ENCODE results near the gene TRIO.
"Not testable (repeated sequence)": the region's sequence is repeated elsewhere in the genome, so short reads cannot be mapped to it uniquely, and the experiment has no call there.

Gene TRIO

DNA sequence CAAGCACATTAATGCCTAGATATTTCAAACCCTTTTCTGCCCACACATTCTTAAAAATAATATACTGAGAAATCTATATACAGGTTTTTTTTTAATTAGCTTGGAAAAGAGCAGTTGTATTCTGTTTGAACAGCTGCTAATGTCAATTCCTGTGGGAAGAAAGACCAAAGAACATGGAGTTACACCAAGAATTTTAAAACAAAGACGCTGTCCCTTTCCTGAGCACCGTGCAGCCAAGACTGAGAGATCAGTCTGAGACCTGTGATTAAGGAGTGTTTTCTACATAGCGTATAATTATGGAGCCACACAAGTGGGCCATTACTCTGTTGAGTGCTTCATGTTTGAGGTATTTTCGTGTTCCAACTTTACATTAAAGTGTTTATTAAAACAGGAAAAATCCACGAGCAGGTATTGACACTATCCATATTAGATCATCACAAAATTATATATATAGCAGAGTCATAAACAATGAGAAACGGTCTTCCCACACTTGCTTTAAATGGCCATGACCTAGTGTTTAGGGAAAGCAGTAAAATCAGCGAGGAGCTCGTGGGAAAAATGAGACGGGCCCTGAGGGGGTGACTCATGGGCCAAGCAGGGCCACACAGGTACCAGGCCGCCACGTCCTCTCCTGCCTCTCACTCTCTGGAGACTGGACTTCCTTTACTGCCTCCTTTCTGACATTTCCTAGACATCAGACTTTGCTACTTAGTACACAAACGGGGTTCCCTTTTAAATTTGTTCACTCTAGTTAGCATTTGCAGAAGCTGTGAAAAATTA, 285.4 kb downstream of the TRIO start:
- TF ChIP-seq, protein P1, sequence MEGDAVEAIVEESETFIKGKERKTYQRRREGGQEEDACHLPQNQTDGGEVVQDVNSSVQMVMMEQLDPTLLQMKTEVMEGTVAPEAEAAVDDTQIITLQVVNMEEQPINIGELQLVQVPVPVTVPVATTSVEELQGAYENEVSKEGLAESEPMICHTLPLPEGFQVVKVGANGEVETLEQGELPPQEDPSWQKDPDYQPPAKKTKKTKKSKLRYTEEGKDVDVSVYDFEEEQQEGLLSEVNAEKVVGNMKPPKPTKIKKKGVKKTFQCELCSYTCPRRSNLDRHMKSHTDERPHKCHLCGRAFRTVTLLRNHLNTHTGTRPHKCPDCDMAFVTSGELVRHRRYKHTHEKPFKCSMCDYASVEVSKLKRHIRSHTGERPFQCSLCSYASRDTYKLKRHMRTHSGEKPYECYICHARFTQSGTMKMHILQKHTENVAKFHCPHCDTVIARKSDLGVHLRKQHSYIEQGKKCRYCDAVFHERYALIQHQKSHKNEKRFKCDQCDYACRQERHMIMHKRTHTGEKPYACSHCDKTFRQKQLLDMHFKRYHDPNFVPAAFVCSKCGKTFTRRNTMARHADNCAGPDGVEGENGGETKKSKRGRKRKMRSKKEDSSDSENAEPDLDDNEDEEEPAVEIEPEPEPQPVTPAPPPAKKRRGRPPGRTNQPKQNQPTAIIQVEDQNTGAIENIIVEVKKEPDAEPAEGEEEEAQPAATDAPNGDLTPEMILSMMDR (IDR thresholded peaks at IDR 0.05; ENCODE audit: low read depth, low read length): no peak
- DNase-seq (ENCODE audit: low read depth in 2 of 2): peak in 1 of 2 donors; percentile 80
- H3K4me3 ChIP-seq (replicated peaks in 1 of 2; ENCODE audit: low read depth in 2 of 2, low read length in 2 of 2): no peak overlapping the region

DNA sequence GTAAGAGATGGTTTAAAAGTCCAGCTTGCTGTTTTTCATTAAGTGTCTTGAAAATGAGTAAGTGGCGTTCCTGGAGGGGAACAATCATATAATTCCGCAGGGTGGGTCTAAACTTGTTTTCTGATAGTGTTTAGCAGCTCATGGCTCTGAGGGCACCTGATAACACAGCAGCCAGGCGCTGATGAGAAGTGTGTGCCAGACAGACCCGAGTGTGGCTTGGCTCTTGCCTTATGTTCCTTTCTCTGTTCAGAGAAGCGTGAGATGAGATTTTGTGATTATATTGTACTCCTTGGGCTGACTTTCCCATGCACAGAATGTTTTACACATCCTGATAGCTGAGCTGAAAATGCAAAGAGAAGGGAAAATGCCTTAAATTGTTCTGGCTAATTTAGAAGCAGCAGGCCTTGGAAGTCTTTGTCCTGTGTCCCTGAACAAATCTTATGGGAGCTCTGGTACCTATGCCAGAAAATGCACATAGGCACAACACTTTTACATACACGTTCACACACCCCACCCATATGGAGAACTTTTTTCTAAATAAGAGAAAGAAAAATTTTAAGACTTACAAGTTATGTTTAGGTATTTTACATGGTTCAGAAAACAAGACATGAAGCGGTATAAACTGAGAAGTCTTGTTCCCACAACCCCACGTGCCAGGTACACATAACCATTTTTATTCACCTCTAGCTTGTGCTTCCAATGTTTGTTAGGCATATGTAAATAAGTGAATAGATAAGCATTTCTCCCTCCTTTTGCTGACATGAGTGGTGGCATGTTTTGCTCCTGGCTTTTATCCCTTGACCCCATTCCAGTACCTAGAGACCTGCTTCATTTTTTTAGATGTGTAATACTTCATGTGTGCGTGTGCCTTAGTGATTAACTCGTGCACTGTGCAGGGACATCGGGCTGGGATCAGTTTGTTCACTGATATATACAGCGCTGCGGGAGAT, 286.2 kb downstream of the TRIO start:
- TF ChIP-seq, protein P1 (IDR thresholded peaks at IDR 0.05; ENCODE audit: low read depth, low read length): no peak
- no peak overlapping the region for H3K4me3 ChIP-seq (replicated peaks in 1 of 2; ENCODE audit: low read depth in 2 of 2, low read length in 2 of 2)
- DNase-seq (ENCODE audit: low read depth in 2 of 2): no peak

DNA sequence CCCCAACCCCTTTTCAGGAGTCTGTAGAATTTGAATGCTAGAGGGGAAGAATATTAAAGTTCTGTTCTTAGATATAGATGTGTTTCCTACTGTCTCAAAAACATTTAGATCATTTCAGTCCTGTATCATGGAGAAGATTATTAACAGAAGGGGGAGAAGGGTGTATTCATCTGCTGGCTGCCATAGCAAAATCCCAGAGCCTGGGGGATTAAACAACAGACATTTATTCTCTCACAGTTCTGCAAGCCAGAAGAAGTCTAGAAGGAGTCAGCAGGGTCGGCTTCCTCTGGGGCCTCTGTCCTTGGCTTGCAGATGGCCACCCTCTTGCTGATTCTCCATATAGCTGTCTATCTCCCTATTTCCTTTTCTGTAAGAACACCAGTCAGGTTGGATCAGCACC, 288.4 kb downstream of the TRIO start:
- TF ChIP-seq, protein P1 (IDR thresholded peaks at IDR 0.05; ENCODE audit: low read depth, low read length): no peak
- no peak for DNase-seq (ENCODE audit: low read depth in 2 of 2)

DNA sequence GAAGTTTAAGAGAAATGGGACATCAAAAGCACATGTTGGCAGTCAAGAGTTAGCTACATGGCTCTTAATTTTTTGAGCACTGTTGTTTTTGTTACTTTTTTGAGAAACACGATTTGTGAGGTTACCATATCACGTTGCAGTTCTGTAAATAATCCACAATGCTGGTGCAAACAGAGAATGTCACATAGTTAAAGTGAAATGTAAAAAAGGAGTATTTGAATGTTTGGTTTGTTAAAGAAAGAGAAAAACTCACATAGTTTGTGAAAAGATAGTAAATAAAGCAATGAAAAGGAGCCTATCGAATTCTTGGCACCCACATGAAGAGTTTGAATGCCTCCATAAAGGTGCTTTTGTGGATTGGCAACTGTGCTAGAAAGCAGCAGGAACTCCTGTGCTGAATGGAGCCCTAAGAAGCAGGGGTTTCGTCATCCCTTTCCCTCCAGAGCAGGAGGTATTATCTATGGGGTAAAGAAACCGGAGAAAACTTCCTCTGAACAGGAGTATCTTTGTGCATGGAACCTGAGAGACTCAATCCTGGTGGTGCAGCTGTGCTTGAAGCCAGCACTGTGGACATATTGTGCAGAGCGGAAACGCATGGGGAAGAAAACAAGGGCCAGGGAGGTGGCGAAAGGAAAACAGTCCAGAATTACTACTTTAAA, 289.9 kb downstream of the TRIO start:
- no peak for DNase-seq (ENCODE audit: low read depth in 2 of 2)
- H3K4me3 ChIP-seq (replicated peaks in 1 of 2; ENCODE audit: low read depth in 2 of 2, low read length in 2 of 2): no peak overlapping the region
- TF ChIP-seq, protein P1 (IDR thresholded peaks at IDR 0.05; ENCODE audit: low read depth, low read length): no peak

More for the DNA sequence above, 288.4 kb downstream of the TRIO start:
- H3K4me3 ChIP-seq (replicated peaks in 1 of 2; ENCODE audit: low read depth in 2 of 2, low read length in 2 of 2): no peak overlapping the region

DNA sequence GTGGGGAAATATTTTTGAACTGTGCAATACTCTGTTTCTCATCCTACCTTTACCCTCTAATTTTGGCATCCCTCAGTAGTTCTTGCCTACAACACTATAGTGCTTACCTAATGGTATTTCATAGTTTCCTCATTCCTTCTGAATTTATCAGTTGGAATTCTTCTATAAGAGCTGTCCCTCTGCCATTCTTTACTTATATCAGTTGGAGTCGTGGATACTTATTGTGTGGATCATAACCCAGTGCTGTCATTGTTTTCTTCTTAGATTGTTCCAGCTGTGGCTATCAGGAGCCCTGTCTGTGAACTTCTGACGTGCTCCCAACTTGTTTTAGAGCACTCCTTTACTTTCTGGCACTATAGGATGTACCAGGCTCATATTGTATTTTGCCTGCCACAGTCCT, 292.3 kb downstream of the TRIO start:
- peak in 1 of 2 donors; percentile 66 for DNase-seq (ENCODE audit: low read depth in 2 of 2)
- no peak overlapping the region for H3K4me3 ChIP-seq (replicated peaks in 1 of 2; ENCODE audit: low read depth in 2 of 2, low read length in 2 of 2)
- TF ChIP-seq, protein P1 (IDR thresholded peaks at IDR 0.05; ENCODE audit: low read depth, low read length): no peak

DNA sequence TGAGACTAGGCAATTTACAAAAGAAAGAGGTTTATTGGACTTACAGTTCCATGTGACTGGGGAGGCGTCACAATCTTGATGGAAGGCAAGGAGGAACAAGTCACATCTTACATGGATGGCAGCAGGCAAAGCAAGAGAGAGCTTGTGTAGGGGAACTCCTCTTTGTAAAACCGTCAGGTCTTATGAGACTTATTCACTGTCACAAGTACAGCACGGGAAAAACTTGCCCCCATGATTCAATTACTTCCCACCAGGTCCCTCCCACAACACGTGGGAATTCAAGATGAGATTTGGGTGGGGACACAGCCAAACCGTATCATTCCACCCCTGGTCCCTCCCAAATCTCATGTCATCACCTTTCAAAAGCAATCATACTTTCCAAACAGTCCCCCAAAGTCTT, 293.0 kb downstream of the TRIO start:
- H3K4me3 ChIP-seq (replicated peaks in 1 of 2; ENCODE audit: low read depth in 2 of 2, low read length in 2 of 2); DNase-seq (ENCODE audit: low read depth in 2 of 2): not testable (repeated sequence)

Data from cardiac fibroblast (primary cell).